CD14-positive monocyte (primary cell): ENCODE measurements around the gene ALPK3. TPM values are rescaled to one million over a fixed set of nuclear protein-coding genes. Genes with fewer than 3 reads are reported as not detected.

Source experiments
- DNase-seq, 3 donors: peaks; one replicate each; pipeline ENCODE4 v3.0.0-alpha.2; 2011 to 2022
- H2AFZ ChIP-seq: 2 replicates; pipeline ENCODE4 v1.6.0; 2012; ENCODE audit warnings: mild to moderate bottlenecking, low read depth, low read length, inconsistent platforms; ENCODE audit not compliant: insufficient read depth, poor library complexity, severe bottlenecking
- H3K27ac ChIP-seq, 2 donors: 1 replicate in 1 of 2; 2 replicates in 1 of 2; pipeline ENCODE4 v1.5.1; 2012 to 2013; ENCODE audit warnings: low read length in 2 of 2, control low read depth in 1 of 2, inconsistent platforms in 1 of 2, low read depth in 1 of 2, mild to moderate bottlenecking in 1 of 2
- H3K27me3 ChIP-seq, 2 donors: one replicate each; pipeline versions ENCODE4 v1.6.0 to v1.6.1; 2011 to 2013; ENCODE audit warnings: low read length in 2 of 2; ENCODE audit not compliant: control insufficient read depth in 2 of 2, insufficient read depth in 2 of 2
- H3K36me3 ChIP-seq, 2 donors: replicated peaks in 1 of 2; 1 replicate in 1 of 2; 2 replicates in 1 of 2; pipeline versions ENCODE4 v1.5.1 to v1.6.1; 2012 to 2013; ENCODE audit warnings: low read length in 2 of 2, control low read depth in 1 of 2, inconsistent platforms in 1 of 2, mild to moderate bottlenecking in 1 of 2; ENCODE audit not compliant: insufficient read depth in 2 of 2, control insufficient read depth in 1 of 2
- H3K4me1 ChIP-seq, 2 donors: 1 replicate in 1 of 2; 2 replicates in 1 of 2; pipeline versions ENCODE4 v1.5.1 to v1.6.1; 2012 to 2013; ENCODE audit warnings: low read length in 2 of 2, control low read depth in 1 of 2, inconsistent platforms in 1 of 2, mild to moderate bottlenecking in 1 of 2, moderate library complexity in 1 of 2; ENCODE audit not compliant: insufficient read depth in 2 of 2, control insufficient read depth in 1 of 2
- H3K4me2 ChIP-seq: replicated peaks from 2 replicates; pipeline ENCODE3; 2012; ENCODE audit warnings: low read length, moderate library complexity, mild to moderate bottlenecking; ENCODE audit not compliant: poor library complexity, severe bottlenecking; ENCODE audit errors: extremely low read depth
- H3K4me3 ChIP-seq, 3 experiments: fragments of 200-600 bp in 1 of 3; sonication (generic) in 1 of 3; replicated peaks in 1 of 3; 1 replicate in 2 of 3; 2 replicates in 1 of 3; pipeline ENCODE4 v1.5.1; 2011 to 2013; ENCODE audit warnings: low read length in 3 of 3, mild to moderate bottlenecking in 3 of 3, control low read depth in 2 of 3, low read depth in 2 of 3, inconsistent platforms in 1 of 3, moderate library complexity in 1 of 3
- H3K79me2 ChIP-seq: 2 replicates; pipeline ENCODE4 v1.6.0; 2012; ENCODE audit warnings: mild to moderate bottlenecking, control low read depth, inconsistent platforms, low read length, moderate library complexity; ENCODE audit not compliant: insufficient read depth
- H3K9ac ChIP-seq: 2 replicates; pipeline ENCODE4 v1.6.0; 2017; ENCODE audit warnings: low read length, mild to moderate bottlenecking; ENCODE audit not compliant: insufficient read depth, poor library complexity, severe bottlenecking
- H3K9me3 ChIP-seq, 2 donors: replicated peaks in 1 of 2; 1 replicate in 1 of 2; 2 replicates in 1 of 2; pipeline versions ENCODE4 v1.5.1 to v1.6.1; 2012 to 2013; ENCODE audit warnings: low read length in 2 of 2, control low read depth in 1 of 2; ENCODE audit not compliant: control insufficient read depth in 1 of 2, insufficient read depth in 1 of 2
- H4K20me1 ChIP-seq: 2 replicates; pipeline ENCODE4 v1.6.0; 2012; ENCODE audit warnings: mild to moderate bottlenecking, low read length, control low read depth, moderate library complexity; ENCODE audit not compliant: insufficient read depth
- H3K27ac Mint-ChIP-seq, 7 donors: one replicate each; pipeline ENCODE4 v1.8.0; 2020; ENCODE audit warnings: mild to moderate bottlenecking in 7 of 7, mixed read lengths in 7 of 7, moderate library complexity in 6 of 7, inconsistent platforms in 2 of 7
- H3K27me3 Mint-ChIP-seq, 3 donors: one replicate each; pipeline ENCODE4 v1.8.0; 2021 to 2022; ENCODE audit warnings: low read depth in 3 of 3, mild to moderate bottlenecking in 3 of 3, mixed read lengths in 3 of 3, moderate library complexity in 3 of 3, inconsistent platforms in 1 of 3
- H3K36me3 Mint-ChIP-seq, 2 donors: one replicate each; pipeline ENCODE4 v1.8.0; 2020; ENCODE audit warnings: mixed read lengths in 2 of 2, inconsistent platforms in 1 of 2, mild to moderate bottlenecking in 1 of 2
- H3K4me1 Mint-ChIP-seq: one replicate; pipeline ENCODE4 v1.8.0; 2020; ENCODE audit warnings: mild to moderate bottlenecking, mixed read lengths
- H3K4me3 Mint-ChIP-seq, 2 donors: one replicate each; pipeline ENCODE4 v1.8.0; 2020; ENCODE audit warnings: mild to moderate bottlenecking in 2 of 2, mixed read lengths in 2 of 2, moderate library complexity in 1 of 2
- H3K9me3 Mint-ChIP-seq, 7 donors: one replicate each; pipeline ENCODE4 v1.8.0; 2020 to 2022; ENCODE audit warnings: mixed read lengths in 7 of 7, mild to moderate bottlenecking in 6 of 7, moderate library complexity in 6 of 7, inconsistent platforms in 2 of 7
- CTCF ChIP-seq: fragments of 200-600 bp; IDR thresholded peaks from one replicate; pipeline ENCODE4 v1.8.0; 2022; ENCODE audit warnings: antibody characterized with exemption, mild to moderate bottlenecking
- WGBS: methylation state at CpG from one replicate; pipeline ENCODE4 v1.1.5; 2013; ENCODE audit warnings: missing lambda C conversion rate; ENCODE audit not compliant: insufficient coverage; 5-methylcytosine and 5-hydroxymethylcytosine counted together
- intact Hi-C, 2 donors: fragments of 100-400 bp; cut with micrococcal nuclease; formaldehyde crosslinking; loops; one replicate each; pipeline versions ENCODE4 v1.15.0 to v1.15.1; 2023
- polyA plus RNA-seq, 3 donors: library from polyadenylated mRNA; depleted of rRNA in 1 of 3; unstranded in 2 of 3; stranded (reverse) in 1 of 3; fragments of 300-500 nt in 2 of 3; fragments of >200 nt in 1 of 3; fragmentation: Illumina TruSeq in 2 of 3; gene quantifications; 1 replicate in 2 of 3; 2 replicates in 1 of 3; pipeline ENCODE4 v1.2.3, GENCODE V29; 2012 to 2021

ALPK3 gene
- polyA plus RNA-seq, 3 donors, result 0.02 to 0.12 TPM; not detected in 1

GRCh38 chr15:84892786-84893307 is 75.7 kb downstream of the ALPK3 start:
- Mint-ChIP-seq H3K36me3 (no peaks in the 10 kb centered on the region), H3K4me1 (peaks cover 3% of the 10 kb centered on the region), H3K4me3 (no peak overlapping the region), H3K27ac (no peak overlapping the region), H3K9me3 (peaks cover 0 to 10% (median 0%) of the 10 kb centered on the region in 7 donors), H3K27me3 (peaks cover 0 to 6% (median 0%) of the 10 kb centered on the region in 3 donors)
- H3K4me2 ChIP-seq, result no peak overlapping the region
- no peaks in the 10 kb centered on the region for H3K27me3 ChIP-seq
- H3K79me2 ChIP-seq, result no peaks in the 10 kb centered on the region
- no peak overlapping the region for H3K27ac ChIP-seq
- WGBS, result 95% methylated on average over 6 of the region's 10 CpGs
- intact Hi-C loops, result no loop called here
- H3K9ac ChIP-seq, result no peak overlapping the region
- no peak for DNase-seq
- no peak overlapping the region for H3K4me3 ChIP-seq
- no peaks in the 10 kb centered on the region for H3K9me3 ChIP-seq
- no peaks in the 10 kb centered on the region for H3K36me3 ChIP-seq
- no peaks in the 10 kb centered on the region for H3K4me1 ChIP-seq
- TF ChIP-seq CTCF, result no peak
- no peaks in the 10 kb centered on the region for H4K20me1 ChIP-seq
- H2AFZ ChIP-seq, result no peak overlapping the region

- no peak overlapping the region for H3K27ac Mint-ChIP-seq
- no peak overlapping the region for H3K4me3 Mint-ChIP-seq
Measured at GRCh38 chr15:84893607-84894006, 76.5 kb downstream of the ALPK3 start.

More at GRCh38 chr15:84893607-84894006, 76.5 kb downstream of the ALPK3 start:
- H3K36me3 ChIP-seq, result no peaks in the 10 kb centered on the region
- intact Hi-C loops, result no loop called here
- Mint-ChIP-seq H3K4me1 (peaks cover 3% of the 10 kb centered on the region), H3K9me3 (peaks cover 0 to 10% (median 0%) of the 10 kb centered on the region in 7 donors), H3K36me3 (no peaks in the 10 kb centered on the region), H3K27me3 (peaks cover 0 to 8% (median 0%) of the 10 kb centered on the region in 3 donors)
- H3K9ac ChIP-seq, result no peak overlapping the region
- no peaks in the 10 kb centered on the region for H3K4me1 ChIP-seq
- no peaks in the 10 kb centered on the region for H3K9me3 ChIP-seq
- no peak overlapping the region for H3K4me3 ChIP-seq
- no peaks in the 10 kb centered on the region for H3K27me3 ChIP-seq
- DNase-seq, result no peak
- 89% methylated on average over 10 of the region's 10 CpGs for WGBS
- H4K20me1 ChIP-seq, result no peaks in the 10 kb centered on the region
- H2AFZ ChIP-seq, result no peak overlapping the region
- H3K79me2 ChIP-seq, result no peaks in the 10 kb centered on the region
- no peak overlapping the region for H3K4me2 ChIP-seq
- H3K27ac ChIP-seq, result no peak overlapping the region
- TF ChIP-seq CTCF, result no peak
